Measurements from ENCODE around the gene SREK1IP1.

GRCh38 chr5:64792469-64792868 lies 24.0 kb upstream of the SREK1IP1 start:
- TF ChIP-seq CTCF (conservative IDR thresholded peaks at IDR 0.05) (no peak), ZFX (IDR thresholded peaks at IDR 0.05) (no peak)
